ENCODE measurements around the gene NCR2. TPM values are rescaled to one million over a fixed set of nuclear protein-coding genes. Genes with fewer than 3 reads are reported as not detected.

NCR2 gene
- polyA plus RNA-seq, 1 donor = 0.42 TPM

DNA sequence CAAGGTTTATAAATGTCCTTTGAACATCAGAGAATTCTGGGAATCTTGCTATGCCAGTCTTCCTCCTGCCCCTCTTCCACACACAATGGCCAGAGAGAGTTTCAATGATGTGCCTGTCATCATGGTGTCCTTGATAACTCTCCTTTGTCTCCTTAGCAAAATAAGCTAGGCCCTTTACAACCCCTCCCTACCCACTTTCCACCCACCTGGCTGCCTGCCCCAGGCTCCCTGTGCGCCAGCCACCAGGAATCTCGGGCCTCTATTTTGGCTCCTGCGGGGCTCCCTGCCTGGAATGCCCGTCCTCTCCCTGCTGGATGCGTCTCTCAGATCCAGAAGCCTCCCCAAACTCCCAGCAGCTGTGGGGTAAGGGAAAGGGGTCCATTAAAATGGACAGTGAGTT lies 60.9 kb downstream of the NCR2 start:
- DNase-seq = no peak
- Histone ChIP-seq H3K4me1 (ENCODE audit: control insufficient read depth, insufficient read depth, low read length) (no peaks in the 10 kb centered on the region), H3K27me3 (ENCODE audit: control insufficient read depth, insufficient read depth, low read length) (peaks cover 48% of the 10 kb centered on the region), H3K9me3 (ENCODE audit: control insufficient read depth, low read depth, low read length) (no peaks in the 10 kb centered on the region), H3K36me3 (ENCODE audit: control insufficient read depth, insufficient read depth, low read length) (no peaks in the 10 kb centered on the region), H3K27ac (ENCODE audit: low read length) (no peak overlapping the region), H3K4me3 (ENCODE audit: low read length) (no peak overlapping the region)
- no CpG with 5 or more reads among the region's 5 CpGs for WGBS (ENCODE audit: insufficient coverage, low lambda C conversion rate)

DNA sequence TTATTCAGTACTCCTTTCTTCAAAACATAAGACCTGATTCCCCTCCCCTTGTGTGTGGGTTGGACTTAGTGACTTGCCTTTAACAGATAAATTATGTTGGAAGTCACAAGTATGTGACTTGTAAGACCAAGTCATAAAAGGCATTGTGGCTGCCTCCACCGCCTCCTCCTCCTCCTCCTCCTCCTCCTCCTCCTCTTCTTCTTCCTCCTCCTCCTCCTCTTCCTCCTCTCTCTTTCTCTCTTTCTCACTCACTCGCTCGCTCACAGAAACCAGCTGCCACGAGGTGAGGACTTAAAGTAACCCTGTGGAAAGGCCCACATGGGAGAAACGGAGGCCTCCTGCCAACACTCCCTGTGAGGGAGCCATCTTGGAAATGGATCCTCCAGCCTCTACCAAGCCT lies 64.0 kb downstream of the NCR2 start:
- peaks cover 55% of the 10 kb centered on the region for H3K27me3 ChIP-seq (ENCODE audit: control insufficient read depth, insufficient read depth, low read length)
- H3K4me1 ChIP-seq (ENCODE audit: control insufficient read depth, insufficient read depth, low read length) = no peaks in the 10 kb centered on the region
- no CpG with 5 or more reads among the region's 5 CpGs for WGBS (ENCODE audit: insufficient coverage, low lambda C conversion rate)
- no peak for DNase-seq
- no peak overlapping the region for H3K4me3 ChIP-seq (ENCODE audit: low read length)
- H3K9me3 ChIP-seq (ENCODE audit: control insufficient read depth, low read depth, low read length) = no peaks in the 10 kb centered on the region
- H3K27ac ChIP-seq (ENCODE audit: low read length) = no peak overlapping the region
- no peaks in the 10 kb centered on the region for H3K36me3 ChIP-seq (ENCODE audit: control insufficient read depth, insufficient read depth, low read length)

Other genes starting within 250 kb of the NCR2 start
- gene TREML1, start 181.3 kb upstream of the NCR2 start, polyA plus RNA-seq = 0.07 TPM
- 0.28 TPM for gene TREM2, start 172.5 kb upstream of the NCR2 start, polyA plus RNA-seq
- gene TREML2, start 134.5 kb upstream of the NCR2 start, polyA plus RNA-seq = 0.43 TPM
- gene TREML4, start 107.3 kb upstream of the NCR2 start, polyA plus RNA-seq = not detected
- 0.06 TPM for gene TREM1, start 48.9 kb upstream of the NCR2 start, polyA plus RNA-seq
- gene FOXP4, start 210.8 kb downstream of the NCR2 start, polyA plus RNA-seq = 129 TPM